ENCODE data around the gene ASH1L. TPM values are rescaled to one million over a fixed set of nuclear protein-coding genes. Genes with fewer than 3 reads are reported as not detected.

ASH1L gene
- total and polyA plus RNA-seq, 9 of the 15 experiments (the other 6 are each of a cell fraction or from before 2014, with no cell fraction given) = 2.0 to 23.3 (median 14.6) TPM

GRCh38 chr1:155307247-155307740, 255.3 kb downstream of the ASH1L start (continued):
- TF ChIP-seq ZC3H11A (IDR thresholded peaks at IDR 0.05; ENCODE audit: low read depth, low read length) = no peak
- no peak for TF ChIP-seq ZFP36 (IDR thresholded peaks at IDR 0.05; ENCODE audit: low read depth, low read length, partially characterized antibody)
- peak; percentile 98 for TF ChIP-seq ZBTB9 (CRISPR knock-in tag; IDR thresholded peaks at IDR 0.05)
- TF ChIP-seq GTF2A2 (tag; IDR thresholded peaks at IDR 0.05) = peak; percentile 89
- TF ChIP-seq BRCA1 (IDR thresholded peaks at IDR 0.05) = no peak
- no peak for TF ChIP-seq BRCA1 (CRISPR knock-in tag; IDR thresholded peaks at IDR 0.05)
- peak; percentile 89 for TF ChIP-seq RNF219 (CRISPR knock-in tag; IDR thresholded peaks at IDR 0.05)
- TF ChIP-seq PHB (CRISPR knock-in tag; IDR thresholded peaks at IDR 0.05) = no peak
- peak in 1 of 2 experiments; percentile 98; a peak in 2 of 4 replicates for TF ChIP-seq TEAD1 (CRISPR knock-in tag; IDR thresholded peaks at IDR 0.05)
- peak; percentile 85 for TF ChIP-seq ZKSCAN8 (CRISPR knock-in tag; IDR thresholded peaks at IDR 0.05)
- no peak for TF ChIP-seq NCOA4 (IDR thresholded peaks at IDR 0.05; ENCODE audit: partially characterized antibody)
- peak; percentile 94 for TF ChIP-seq TCFL5 (CRISPR knock-in tag; conservative IDR thresholded peaks at IDR 0.05)
- no peak for TF ChIP-seq ELK3 (CRISPR knock-in tag; IDR thresholded peaks at IDR 0.05)
- TF ChIP-seq DIDO1 (tag; IDR thresholded peaks at IDR 0.05; ENCODE audit: low read depth) = peak; percentile 83; the same call in 1 of the 2 replicates
- peak; percentile 52 for TF ChIP-seq MTA1 (IDR thresholded peaks at IDR 0.05; ENCODE audit: borderline replicate concordance)
- TF ChIP-seq ZNF140 (CRISPR knock-in tag; IDR thresholded peaks at IDR 0.05) = 0 out of 2 replicates have a peak, but pooled peaks have one; percentile 72
- peak; percentile 96 for TF ChIP-seq ZNF175 (CRISPR knock-in tag; IDR thresholded peaks at IDR 0.05; ENCODE audit: low read depth)
- peak; percentile 75 for TF ChIP-seq ZNF324 (CRISPR knock-in tag; IDR thresholded peaks at IDR 0.05)
- TF ChIP-seq ZNF274 (IDR thresholded peaks at IDR 0.05; ENCODE audit: borderline replicate concordance, low read depth, low read length) = no peak
- TF ChIP-seq JUND (IDR thresholded peaks at IDR 0.05; ENCODE audit: borderline replicate concordance, low read depth, low read length) = no peak
- peak; percentile 75; the same call in 2 of the 3 replicates for TF ChIP-seq JUND (tag; IDR thresholded peaks at IDR 0.05; ENCODE audit: borderline replicate concordance, low read depth, low read length)
- no peak for TF ChIP-seq NKRF (IDR thresholded peaks at IDR 0.05; ENCODE audit: borderline replicate concordance)
- peak; percentile 61 for TF ChIP-seq CREM (IDR thresholded peaks at IDR 0.05; ENCODE audit: low read depth)
- TF ChIP-seq STAG1 (CRISPR knock-in tag; IDR thresholded peaks at IDR 0.05; ENCODE audit: borderline replicate concordance) = no peak
